DMS 273 (cell line): ENCODE data around the gene NAA40.
"Not testable (repeated sequence)": the region's sequence is repeated elsewhere in the genome, so short reads cannot be mapped to it uniquely, and the experiment has no call there.

Experiments used
- DNase-seq: peaks from one replicate; lab custom pipeline; 2025; ENCODE audit not compliant: unreplicated experiment; lab: John Stamatoyannopoulos, UW

NAA40 gene

DNA sequence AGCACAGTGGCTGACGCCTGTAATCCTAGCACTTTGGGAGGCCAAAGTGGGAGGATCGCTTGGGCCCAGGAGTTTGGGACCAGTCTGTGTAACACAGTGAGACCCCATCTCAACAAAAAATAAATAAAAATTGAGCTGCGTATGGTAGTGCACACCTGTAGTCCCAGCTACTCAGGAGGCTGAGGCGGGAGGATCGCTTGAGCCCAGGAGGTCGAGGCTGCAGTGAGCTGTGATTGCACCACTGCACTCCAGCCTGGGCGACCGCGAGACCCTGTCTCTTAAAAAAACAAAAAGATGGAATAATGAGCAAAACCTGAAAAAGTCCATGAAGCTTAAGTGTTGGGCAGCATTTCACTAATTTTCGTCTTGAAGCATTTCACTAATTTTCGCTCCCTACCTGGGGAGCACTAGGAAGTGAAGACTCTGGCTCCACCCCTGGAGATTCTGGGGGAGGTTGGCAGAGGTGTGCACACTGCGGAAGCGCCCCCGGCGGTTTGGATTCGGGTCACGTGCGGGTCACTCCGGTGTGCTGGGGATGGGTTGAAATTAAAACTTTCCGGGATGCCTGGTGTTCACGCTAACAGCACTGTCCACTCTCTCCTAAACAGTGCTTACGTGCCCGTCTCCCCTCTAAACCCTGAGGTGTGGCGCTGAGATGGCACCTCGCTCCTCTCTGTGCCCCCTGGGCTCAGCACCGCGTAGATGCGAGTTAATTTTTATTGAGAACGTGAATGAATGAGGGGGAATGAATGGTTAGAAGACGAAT lies 906 bp upstream of the NAA40 start:
- DNase-seq = no peak

- peak; percentile 33 for DNase-seq
These were observed 642 bp downstream of the NAA40 start for GRCh38 chr11:63939397-63939891.

DNA sequence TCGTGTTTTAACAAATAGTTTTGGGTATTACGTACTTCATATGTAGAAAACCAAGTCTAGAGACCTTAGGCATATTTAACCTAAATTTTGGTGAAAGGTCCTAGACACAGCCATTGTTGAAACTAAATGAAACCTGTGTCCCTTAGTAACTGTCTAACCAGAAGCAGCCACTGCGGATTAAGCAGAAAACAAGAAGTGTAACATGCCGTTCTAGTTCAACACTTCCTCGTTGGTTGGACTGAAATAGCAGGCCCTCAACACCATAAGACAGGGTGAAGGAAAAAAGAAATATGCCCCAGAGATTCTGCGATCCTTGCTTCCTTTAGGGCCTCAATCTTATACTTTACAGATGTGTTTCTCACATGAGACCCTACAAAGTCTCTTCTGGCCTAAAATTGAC lies 2.0 kb downstream of the NAA40 start:
- DNase-seq = no peak

DNA sequence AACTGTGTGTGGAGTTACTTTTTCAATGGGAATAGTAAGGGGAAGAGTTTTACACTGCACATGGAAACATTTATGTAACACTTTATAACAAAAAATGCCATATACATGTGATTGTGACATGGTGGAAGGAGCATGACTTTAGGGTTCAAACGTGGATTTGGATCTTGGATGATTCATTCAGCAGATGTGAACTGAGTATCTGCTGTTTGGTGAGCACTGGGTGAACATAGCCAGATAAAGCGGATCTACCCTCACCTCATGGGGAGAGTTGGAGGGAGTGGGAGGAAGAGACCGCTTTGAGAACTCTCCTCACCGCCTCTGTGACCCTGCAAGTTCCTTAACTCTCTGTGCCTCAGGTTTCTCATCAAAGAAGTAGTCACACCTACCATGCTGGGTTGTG lies 3.1 kb downstream of the NAA40 start:
- DNase-seq = no peak

DNA sequence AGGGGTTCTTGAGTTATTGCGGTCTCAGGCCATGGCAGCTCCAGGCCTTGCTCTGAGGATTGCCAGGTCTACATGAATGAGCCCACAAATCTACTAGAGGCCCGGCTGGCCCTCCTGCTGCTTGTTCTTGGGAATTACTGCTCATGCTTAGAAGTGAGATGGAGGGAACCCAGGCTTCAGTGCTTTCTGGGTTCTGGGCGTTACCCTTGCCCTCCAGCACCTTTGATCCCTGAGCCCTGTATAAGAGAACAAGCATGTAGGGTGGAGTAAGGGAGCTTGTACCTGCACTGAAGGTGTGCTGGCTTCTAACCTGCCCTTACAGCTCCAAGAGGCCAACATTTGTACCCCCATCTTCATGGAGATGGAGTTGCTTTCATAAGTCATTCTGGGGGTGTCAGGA lies 4.0 kb downstream of the NAA40 start:
- no peak for DNase-seq

- peak; percentile 64 for DNase-seq
These were observed 6.2 kb downstream of the NAA40 start for GRCh38 chr11:63944987-63945386.

GRCh38 chr11:63945477-63946163 lies 6.8 kb downstream of the NAA40 start:
- DNase-seq = peak; percentile 84

DNA sequence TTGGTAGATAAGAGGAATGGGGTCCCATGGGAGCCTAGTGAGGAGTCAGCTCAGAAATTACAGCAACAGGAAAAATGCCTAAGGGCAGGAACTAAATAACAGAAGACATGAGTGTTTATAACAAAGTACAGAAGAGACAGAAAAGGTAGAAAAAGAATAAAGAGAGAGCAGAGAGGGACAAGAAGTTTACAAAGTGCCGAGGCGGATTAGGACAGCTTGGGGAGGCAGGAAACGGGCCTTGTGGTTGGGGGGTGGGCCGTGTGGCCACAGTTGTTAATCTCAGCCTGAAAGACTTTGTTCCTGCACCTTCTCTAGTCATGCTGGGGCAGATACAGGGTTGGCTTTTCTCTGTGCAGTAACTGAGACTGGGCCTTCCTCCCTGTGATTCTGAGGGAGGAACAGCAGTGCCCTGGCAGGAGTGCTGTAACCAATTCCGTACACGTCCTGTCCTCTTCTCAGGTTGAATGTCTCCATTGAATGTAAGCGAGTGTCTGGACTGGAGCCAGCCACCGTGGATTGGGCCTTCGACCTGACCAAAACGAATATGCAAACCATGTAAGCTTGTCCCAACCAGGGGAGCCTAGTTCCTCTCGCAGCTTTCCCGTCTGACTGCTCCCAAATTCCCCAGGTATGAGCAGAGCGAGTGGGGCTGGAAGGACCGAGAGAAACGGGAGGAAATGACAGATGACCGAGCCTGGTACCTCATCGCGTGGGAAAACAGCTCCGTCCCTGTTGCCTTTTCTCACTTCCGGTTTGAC lies 13.2 kb downstream of the NAA40 start:
- no peak for DNase-seq

DNA sequence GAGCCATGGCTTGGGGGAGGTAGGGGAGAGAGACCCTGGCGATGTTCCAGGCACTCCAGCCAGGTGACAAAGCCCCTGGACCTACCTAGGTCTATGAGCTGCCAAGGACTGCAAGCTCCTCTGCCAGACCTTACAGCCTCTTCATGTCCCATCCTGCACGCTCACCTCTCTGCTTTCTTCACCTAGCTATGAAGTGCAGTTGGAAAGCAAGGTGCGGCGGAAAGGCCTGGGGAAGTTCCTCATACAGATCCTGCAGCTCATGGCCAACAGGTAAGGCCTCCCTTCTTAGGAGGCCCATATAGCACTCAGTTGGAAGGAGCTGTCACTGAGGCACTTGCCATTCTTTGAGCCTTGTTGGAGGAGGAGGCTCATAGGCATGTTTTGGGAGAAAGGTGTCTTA lies 13.8 kb downstream of the NAA40 start:
- no peak for DNase-seq

GRCh38 chr11:63958008-63958407 lies 19.2 kb downstream of the NAA40 start:
- peak; percentile 29 for DNase-seq

DNA sequence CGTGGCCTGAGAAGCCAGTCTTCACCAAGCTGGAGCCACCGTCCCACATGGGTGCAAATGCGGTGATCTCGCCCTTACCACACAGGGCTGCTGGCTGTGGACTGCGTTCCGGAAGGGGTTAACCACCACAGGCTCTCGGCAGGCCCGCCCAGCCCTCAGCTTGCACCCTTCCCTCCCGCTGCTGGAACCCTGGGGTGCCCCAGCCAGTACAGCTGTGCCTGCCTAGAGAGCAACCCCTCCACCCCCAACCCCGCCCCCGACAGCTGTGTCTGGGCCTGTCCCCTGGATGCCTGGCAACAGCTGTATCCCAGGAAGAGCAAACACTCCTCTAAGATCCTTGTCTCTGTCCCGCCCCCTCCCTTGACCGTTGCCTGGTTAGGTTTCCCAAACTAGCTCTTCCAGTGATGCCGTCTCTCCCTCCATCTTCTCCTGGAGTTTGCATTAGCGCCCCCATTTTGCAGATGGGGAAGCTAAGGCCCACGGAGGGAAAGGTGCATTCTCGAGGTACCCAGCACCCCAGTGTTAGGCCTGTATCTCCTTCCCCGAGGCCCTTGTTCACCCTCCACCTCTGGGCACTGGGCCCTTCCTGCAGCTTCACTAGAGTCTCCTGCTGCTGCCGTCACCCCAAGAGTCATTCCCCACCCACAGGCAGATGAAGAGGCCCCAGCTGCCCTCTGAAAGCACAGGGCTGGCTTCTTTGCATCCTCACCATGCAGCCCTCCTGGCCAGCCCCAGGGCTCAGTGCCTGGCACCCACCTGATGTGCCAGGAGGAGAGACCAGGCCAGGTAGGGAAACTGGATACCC lies 23.0 kb downstream of the NAA40 start:
- peak; percentile 80 for DNase-seq

- not testable (repeated sequence) for DNase-seq
These were observed 25.1 kb downstream of the NAA40 start for GRCh38 chr11:63963895-63964294.

GRCh38 chr11:63966444-63966843 lies 27.6 kb downstream of the NAA40 start:
- DNase-seq = no peak

DNA sequence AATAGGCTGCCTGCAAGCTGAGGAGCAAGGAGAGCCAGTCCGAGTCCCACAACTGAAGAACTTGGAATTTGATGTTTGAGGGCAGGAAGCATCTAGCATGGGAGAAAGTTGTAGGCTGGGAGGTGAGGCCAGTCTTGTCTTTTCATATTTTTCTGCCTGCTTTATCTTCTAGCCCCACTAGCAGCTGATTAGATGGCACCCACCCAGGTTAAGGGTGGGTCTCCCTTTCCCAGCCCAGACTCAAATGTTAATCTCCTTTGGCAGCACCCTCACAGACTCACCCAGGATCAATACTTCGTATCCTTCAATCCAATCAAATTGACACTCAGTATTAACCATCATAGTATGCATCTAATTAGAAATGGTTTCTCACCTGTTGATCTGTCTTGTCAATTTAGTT lies 30.7 kb downstream of the NAA40 start:
- no peak for DNase-seq

GRCh38 chr11:63970902-63971301 lies 32.1 kb downstream of the NAA40 start:
- DNase-seq = no peak

DNA sequence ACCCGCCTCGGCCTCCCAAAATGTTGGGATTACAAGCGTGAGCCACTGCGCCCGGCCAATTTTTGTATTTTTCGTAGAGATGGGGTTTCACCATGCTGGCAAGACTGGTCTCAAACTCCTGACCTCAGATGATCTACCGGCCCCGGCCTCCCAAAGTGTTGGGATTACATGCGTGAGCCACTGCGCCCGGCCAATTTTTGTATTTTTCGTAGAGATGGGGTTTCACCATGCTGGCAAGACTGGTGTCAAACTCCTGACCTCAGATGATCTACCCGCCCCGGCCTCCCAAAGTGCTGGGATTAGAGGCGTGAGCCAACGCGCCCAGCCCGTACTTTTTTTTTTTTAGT lies 35.1 kb downstream of the NAA40 start:
- not testable (repeated sequence) for DNase-seq

DNA sequence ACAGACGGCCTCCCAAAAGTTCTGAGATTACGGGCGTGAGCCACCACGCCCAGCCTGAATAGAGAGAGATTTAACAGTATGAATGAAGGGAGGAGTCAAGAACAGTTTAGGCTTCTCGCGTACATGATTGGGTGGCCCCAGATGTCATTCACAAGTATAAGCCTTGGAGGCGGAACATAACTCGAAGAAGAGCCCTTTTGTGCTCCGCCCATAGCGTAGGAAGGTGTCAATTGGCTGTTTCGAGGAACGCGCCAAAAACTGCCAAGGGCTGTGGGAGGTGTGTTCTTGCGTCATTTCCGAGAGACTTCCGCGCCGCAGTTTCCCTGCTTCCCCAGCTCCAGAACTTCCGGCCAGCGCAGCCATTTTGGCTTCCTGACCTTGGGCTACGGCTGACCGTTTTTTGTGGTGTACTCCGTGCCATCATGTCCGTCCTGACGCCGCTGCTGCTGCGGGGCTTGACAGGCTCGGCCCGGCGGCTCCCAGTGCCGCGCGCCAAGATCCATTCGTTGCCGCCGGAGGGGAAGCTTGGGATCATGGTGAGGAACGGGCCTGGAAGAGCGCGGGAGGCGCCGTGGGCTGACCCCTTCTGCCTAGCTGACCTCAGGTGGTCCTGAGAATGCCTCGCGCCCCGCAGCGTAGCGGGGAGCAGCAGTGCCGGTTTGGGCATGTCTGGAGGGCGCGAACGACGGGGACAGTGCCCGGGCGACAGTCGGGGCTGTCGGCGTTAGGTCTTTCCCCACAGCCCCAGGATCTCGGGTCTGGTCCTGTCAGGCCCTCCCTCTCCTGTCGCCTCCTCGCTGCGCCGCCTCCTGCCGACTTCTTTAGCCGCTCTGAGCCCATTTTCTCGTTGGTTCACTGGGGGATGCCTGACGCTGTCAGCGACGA lies 35.7 kb downstream of the NAA40 start, which contains the start of gene COX8A:
Gene COX8A, plus strand, starts transcription at position 362 of the 885 bp plus-strand sequence. Its CDS starts 61 bp downstream, at position 423.
- DNase-seq = peak; percentile 100

GRCh38 chr11:63978551-63979239 lies 39.9 kb downstream of the NAA40 start:
- DNase-seq = no peak

DNA sequence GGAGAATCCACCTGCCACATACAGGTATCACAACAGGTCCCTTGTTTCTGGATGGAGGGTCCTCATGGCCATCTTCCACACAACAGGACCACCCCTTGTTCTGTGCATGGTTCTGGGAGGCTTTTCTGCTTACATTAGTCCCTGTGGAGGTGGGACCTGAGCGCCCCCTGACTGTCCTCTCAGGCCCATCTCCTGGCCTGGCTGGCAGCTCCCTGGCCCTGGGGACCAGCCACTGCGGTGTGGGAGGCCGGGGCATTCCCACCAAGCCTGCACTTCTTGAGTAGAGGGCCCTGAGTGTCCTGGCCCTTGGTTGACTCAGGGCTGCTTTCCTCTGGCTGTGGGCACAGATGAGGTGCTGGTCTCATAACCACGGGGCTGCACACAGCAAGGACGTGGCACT lies 40.6 kb downstream of the NAA40 start:
- DNase-seq = no peak
